ENCODE results near the gene LGI4. TPM values are rescaled to one million over a fixed set of nuclear protein-coding genes. Genes with fewer than 3 reads are reported as not detected.

Gene LGI4
- total RNA-seq (ENCODE audit: low replicate concordance): 0.15 and 2.1 TPM in 2 replicates

DNA sequence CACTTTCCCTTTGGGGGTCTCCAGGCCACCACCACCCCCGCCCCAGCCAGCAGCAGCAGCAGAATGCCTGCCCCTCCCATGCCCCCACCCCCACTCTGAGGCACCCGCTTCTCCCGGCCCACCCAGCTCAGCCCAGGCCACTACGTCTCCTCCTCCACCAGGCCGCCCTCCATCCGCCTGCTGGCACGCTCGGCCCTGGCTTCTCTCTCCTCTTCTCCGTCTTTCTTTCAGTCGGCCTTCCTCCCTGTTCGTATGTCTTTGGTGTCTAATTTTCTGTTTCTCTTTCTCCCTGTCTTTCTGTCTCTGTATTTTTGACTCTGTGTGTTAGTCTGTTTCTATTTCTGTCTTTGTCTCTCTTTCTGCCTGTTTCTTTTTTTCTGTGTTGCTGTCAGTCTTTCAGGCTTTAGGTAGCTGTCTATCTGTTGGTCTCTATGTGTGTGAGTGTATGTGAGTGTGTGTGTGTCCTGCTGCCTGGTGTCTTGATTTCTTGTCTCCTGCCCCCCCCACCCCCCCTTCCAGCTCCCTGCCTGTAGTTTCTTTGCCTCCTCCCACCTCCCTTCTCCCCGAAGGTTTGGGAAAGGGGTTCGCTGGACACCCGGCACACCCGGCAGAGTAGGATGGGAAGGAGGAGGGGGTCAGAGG, at the start of gene LGI4:
Gene LGI4 (minus strand): TSS at position 459 of the 642 bp plus-strand sequence. CDS start 379 bp downstream, at position 80.

DNA sequence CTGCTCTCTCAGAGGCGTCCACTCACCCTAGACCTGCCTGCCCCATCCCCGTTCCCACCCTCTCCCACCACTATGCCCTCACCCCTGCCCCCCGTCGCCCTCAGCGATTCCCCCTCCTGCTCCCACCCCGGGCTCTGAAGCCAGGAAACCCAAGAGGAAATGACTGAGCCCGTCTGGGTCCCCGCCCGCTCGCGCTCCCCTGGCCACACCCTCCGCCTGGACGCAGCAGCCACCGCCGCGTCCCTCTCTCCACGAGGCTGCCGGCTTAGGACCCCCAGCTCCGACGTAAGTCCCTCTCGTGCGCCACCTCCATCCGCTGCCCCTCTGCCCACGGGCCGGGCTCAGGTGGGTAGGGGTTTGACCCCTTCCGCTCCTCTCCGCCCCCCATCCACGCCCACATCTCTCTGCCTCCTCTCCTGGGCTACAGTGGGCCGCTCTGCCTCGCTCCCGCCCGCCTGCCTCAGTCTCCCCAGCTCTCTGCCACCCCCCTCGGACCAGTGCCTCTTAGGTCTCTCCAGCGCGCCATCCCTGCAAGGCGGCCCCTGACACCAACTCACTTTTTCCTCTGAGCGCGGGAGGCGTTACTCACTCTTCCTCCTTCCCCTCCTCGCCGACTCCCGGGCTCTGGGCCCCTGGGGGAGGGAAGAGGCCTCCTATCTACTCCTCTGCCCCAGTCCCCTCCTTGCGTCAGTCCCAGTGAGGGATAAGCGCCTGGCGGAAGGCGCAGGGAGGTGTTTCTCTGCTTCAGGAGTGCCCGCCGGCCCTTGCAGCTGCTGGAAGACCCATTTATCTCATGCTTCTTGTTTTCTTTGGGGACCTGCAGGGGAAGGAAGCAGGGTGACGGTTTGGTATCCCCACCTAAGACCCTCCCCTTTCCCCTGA, 19.9 kb upstream of the LGI4 start, which contains the start of gene FXYD5:
Gene FXYD5 (plus strand): TSS at position 211 of the 882 bp plus-strand sequence. CDS start 816 bp downstream, outside the sequence.

GRCh38 chr19:35143231-35143715, 8.4 kb upstream of the LGI4 start, which contains the start of gene FXYD7:
Gene FXYD7 (plus strand): TSS chr19:35143255. CDS start chr19:35143334, 79 bp downstream.

GRCh38 chr19:35138305-35138892, 3.5 kb upstream of the LGI4 start, which contains the start of gene FXYD1:
Gene FXYD1 (plus strand): TSS chr19:35138824. CDS start chr19:35140080, 1,256 bp downstream.

DNA sequence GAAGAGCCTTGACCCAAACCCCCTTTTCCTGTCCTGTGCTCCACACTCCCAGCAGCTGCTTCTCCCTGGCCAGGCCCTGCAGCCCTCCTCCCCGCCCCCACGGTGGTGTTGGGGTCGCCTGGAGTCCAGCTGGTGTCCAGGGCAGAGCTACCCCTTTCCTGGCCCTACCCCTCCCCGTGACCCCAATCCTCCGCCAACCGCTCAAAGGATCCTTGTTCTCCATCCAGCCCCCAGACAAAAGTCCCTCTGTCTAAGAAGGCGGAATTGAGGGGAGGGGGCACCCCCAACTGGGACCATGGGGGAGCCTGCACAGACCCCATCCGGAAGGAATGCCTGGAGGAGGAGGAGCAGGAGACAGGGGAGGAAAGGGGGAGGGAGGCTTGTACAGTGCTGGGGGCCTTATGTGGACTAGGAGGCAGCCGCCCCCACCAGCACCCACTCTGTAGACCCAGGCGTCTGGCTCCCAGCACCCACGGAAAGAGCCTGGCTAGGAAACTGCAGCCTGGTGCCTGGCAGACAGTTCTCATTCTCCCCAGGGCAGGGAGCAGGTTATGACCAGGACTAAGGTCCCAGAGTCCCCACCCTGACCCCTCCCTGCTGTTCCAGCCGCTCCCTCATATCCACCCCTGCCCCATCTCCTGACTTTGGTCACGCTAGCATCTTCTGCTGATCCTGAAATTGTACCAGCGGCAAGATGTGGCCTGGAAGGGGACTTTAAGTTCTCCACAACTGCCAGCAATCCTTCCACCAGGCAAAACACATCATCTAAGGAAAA, 19.5 kb downstream of the LGI4 start, which contains the start of gene FXYD3:
Gene FXYD3 (plus strand): TSS at position 647 of the 775 bp plus-strand sequence. CDS start 3,554 bp downstream, outside the sequence.

Other genes starting within 250 kb of the LGI4 start
- 2.6 and 2.8 TPM in 2 replicates for gene ZNF30, start 208.2 kb downstream of the LGI4 start, total RNA-seq (ENCODE audit: low replicate concordance)
- gene ZNF792, start 170.8 kb downstream of the LGI4 start, total RNA-seq (ENCODE audit: low replicate concordance): 4.8 TPM in 2 replicates
- gene GRAMD1A, start 134.7 kb downstream of the LGI4 start, total RNA-seq (ENCODE audit: low replicate concordance): 14.0 and 25.2 TPM in 2 replicates
- 3.8 and 24.2 TPM in 2 replicates for gene SCN1B, start 104.6 kb downstream of the LGI4 start, total RNA-seq (ENCODE audit: low replicate concordance)
- gene HPN, start 93.3 kb downstream of the LGI4 start, total RNA-seq (ENCODE audit: low replicate concordance): 0.12 TPM in 1 of 2 replicates, not detected in the other
- not detected in 2 replicates for gene FXYD3, start 19.2 kb downstream of the LGI4 start, total RNA-seq (ENCODE audit: low replicate concordance)
- 0.23 and 8.0 TPM in 2 replicates for gene FXYD1, start 3.8 kb upstream of the LGI4 start, total RNA-seq (ENCODE audit: low replicate concordance)
- gene FXYD7, start 8.2 kb upstream of the LGI4 start, total RNA-seq (ENCODE audit: low replicate concordance): not detected in 2 replicates
- gene FXYD5, start 19.7 kb upstream of the LGI4 start, total RNA-seq (ENCODE audit: low replicate concordance): 13.3 and 18.9 TPM in 2 replicates
- gene FAM187B, start 93.7 kb upstream of the LGI4 start, total RNA-seq (ENCODE audit: low replicate concordance): not detected in 2 replicates
- gene LSR, start 113.9 kb upstream of the LGI4 start, total RNA-seq (ENCODE audit: low replicate concordance): 0.45 TPM in 1 of 2 replicates, not detected in the other
- 44.9 and 91.6 TPM in 2 replicates for gene USF2, start 133.9 kb upstream of the LGI4 start, total RNA-seq (ENCODE audit: low replicate concordance)
- 0.08 TPM in 1 of 2 replicates, not detected in the other for gene HAMP, start 147.5 kb upstream of the LGI4 start, total RNA-seq (ENCODE audit: low replicate concordance)
- 2.0 TPM in 1 of 2 replicates, not detected in the other for gene MAG, start 157.1 kb upstream of the LGI4 start, total RNA-seq (ENCODE audit: low replicate concordance)
- gene CD22, start 194.1 kb upstream of the LGI4 start, total RNA-seq (ENCODE audit: low replicate concordance): 0.70 and 0.98 TPM in 2 replicates
- gene FFAR1, start 212.8 kb upstream of the LGI4 start, total RNA-seq (ENCODE audit: low replicate concordance): not detected in 2 replicates
- not detected in 2 replicates for gene FFAR3, start 223.4 kb upstream of the LGI4 start, total RNA-seq (ENCODE audit: low replicate concordance)
- gene GPR42, start 236.0 kb upstream of the LGI4 start, total RNA-seq (ENCODE audit: low replicate concordance): not detected in 2 replicates

Data from smooth muscle cell of the coronary artery (primary cell).